OCI-M2 (cell line): ENCODE measurements around the gene SDC1.

Source experiments
- DNase-seq: peaks from one replicate; lab custom pipeline; 2025; ENCODE audit not compliant: unreplicated experiment; lab: John Stamatoyannopoulos, UW

The SDC1 gene

GRCh38 chr2:20153131-20153851 lies 71.6 kb downstream of the SDC1 start:
- no peak for DNase-seq

GRCh38 chr2:20150806-20151571 lies 73.9 kb downstream of the SDC1 start:
- DNase-seq: no peak
